H9 (cell line): Measurements from ENCODE around the gene DOHH. TPM values are rescaled to one million over a fixed set of nuclear protein-coding genes. Genes with fewer than 3 reads are reported as not detected.

Source experiments
- DNase-seq: peaks from one replicate; pipeline ENCODE4 v3.0.0-alpha.2; 2017
- H2AFZ ChIP-seq: one replicate; pipeline ENCODE4 v1.6.1; 2013; ENCODE audit warnings: mild to moderate bottlenecking, low read length, control low read depth, moderate library complexity
- H2AK5ac ChIP-seq: 2 replicates; pipeline ENCODE4 v1.6.1; 2013; ENCODE audit warnings: low read length, control low read depth, mixed read lengths; ENCODE audit not compliant: insufficient read length
- H2BK120ac ChIP-seq: one replicate; pipeline ENCODE4 v1.6.1; 2013; ENCODE audit warnings: low read depth, mild to moderate bottlenecking, low read length, control low read depth, inconsistent platforms; ENCODE audit not compliant: poor library complexity, severe bottlenecking
- H2BK12ac ChIP-seq: 2 replicates; pipeline ENCODE4 v1.6.1; 2013; ENCODE audit warnings: low read length, control low read depth, mixed read lengths, low read depth; ENCODE audit not compliant: insufficient read length
- H2BK15ac ChIP-seq: 2 replicates; pipeline ENCODE4 v1.6.1; 2013; ENCODE audit warnings: low read depth, low read length, control low read depth
- H2BK20ac ChIP-seq: one replicate; pipeline ENCODE4 v1.6.1; 2013; ENCODE audit warnings: low read depth, mild to moderate bottlenecking, low read length, control low read depth, inconsistent platforms; ENCODE audit not compliant: poor library complexity, severe bottlenecking
- H2BK5ac ChIP-seq: 2 replicates; pipeline ENCODE4 v1.6.1; 2013; ENCODE audit warnings: low read length, control low read depth, mixed read lengths; ENCODE audit not compliant: insufficient read length
- H3K14ac ChIP-seq: 2 replicates; pipeline ENCODE4 v1.6.1; 2013; ENCODE audit warnings: low read length, control low read depth; ENCODE audit not compliant: insufficient read depth
- H3K18ac ChIP-seq: 2 replicates; pipeline ENCODE4 v1.6.1; 2013; ENCODE audit warnings: low read depth, mild to moderate bottlenecking, mixed read lengths, low read length, control low read depth; ENCODE audit not compliant: insufficient read length
- H3K23ac ChIP-seq: 2 replicates; pipeline ENCODE4 v1.6.1; 2013; ENCODE audit warnings: low read length, control low read depth, mixed read lengths, low read depth; ENCODE audit not compliant: insufficient read length
- H3K23me2 ChIP-seq: 2 replicates; pipeline ENCODE4 v1.6.1; 2013; ENCODE audit warnings: low read depth, mild to moderate bottlenecking, mixed read lengths, low read length, control low read depth; ENCODE audit not compliant: insufficient read length, poor library complexity, severe bottlenecking
- H3K27ac ChIP-seq: 2 replicates; pipeline ENCODE4 v1.5.1; 2013; ENCODE audit warnings: low read length, control low read depth, mixed read lengths, low read depth; ENCODE audit not compliant: insufficient read length
- H3K27me3 ChIP-seq: 2 replicates; pipeline ENCODE4 v1.6.1; 2013; ENCODE audit warnings: low read length, control low read depth, inconsistent platforms; ENCODE audit not compliant: insufficient read depth
- H3K4ac ChIP-seq: 2 replicates; pipeline ENCODE4 v1.6.1; 2013; ENCODE audit warnings: low read depth, mild to moderate bottlenecking, control low read depth, inconsistent platforms, low read length, moderate library complexity
- H3K4me1 ChIP-seq: 2 replicates; pipeline ENCODE4 v1.6.1; 2013; ENCODE audit warnings: low read length, control low read depth, inconsistent platforms; ENCODE audit not compliant: insufficient read depth
- H3K4me2 ChIP-seq: 2 replicates; pipeline ENCODE4 v1.6.1; 2013; ENCODE audit warnings: low read length, control low read depth, mixed read lengths; ENCODE audit not compliant: insufficient read length, insufficient read depth
- H3K56ac ChIP-seq: 2 replicates; pipeline ENCODE4 v1.6.1; 2013; ENCODE audit warnings: low read depth, mild to moderate bottlenecking, mixed read lengths, low read length, control low read depth; ENCODE audit not compliant: insufficient read length
- H3K79me1 ChIP-seq: 2 replicates; pipeline ENCODE4 v1.6.1; 2013; ENCODE audit warnings: low read depth, mild to moderate bottlenecking, moderate library complexity, low read length, control low read depth, inconsistent platforms; ENCODE audit not compliant: insufficient read depth, poor library complexity, severe bottlenecking
- H3K79me2 ChIP-seq: 2 replicates; pipeline ENCODE4 v1.6.1; 2013; ENCODE audit warnings: low read length, control low read depth, inconsistent platforms; ENCODE audit not compliant: insufficient read depth
- H3K9ac ChIP-seq: 2 replicates; pipeline ENCODE4 v1.6.1; 2013; ENCODE audit warnings: low read length, control low read depth, mixed read lengths; ENCODE audit not compliant: insufficient read length; ENCODE audit errors: extremely low read depth
- H3K9me3 ChIP-seq: one replicate; pipeline ENCODE4 v1.6.1; 2013; ENCODE audit warnings: low read depth, low read length, inconsistent platforms; ENCODE audit not compliant: control insufficient read depth
- H3T11ph ChIP-seq: one replicate; pipeline ENCODE4 v1.6.1; 2013; ENCODE audit warnings: mild to moderate bottlenecking, low read length, control low read depth, inconsistent platforms
- H4K20me1 ChIP-seq: one replicate; pipeline ENCODE4 v1.6.1; 2013; ENCODE audit not compliant: control insufficient read depth, insufficient read length, insufficient read depth
- H4K5ac ChIP-seq: 2 replicates; pipeline ENCODE4 v1.6.1; 2013; ENCODE audit warnings: low read depth, mild to moderate bottlenecking, mixed read lengths, low read length, control low read depth; ENCODE audit not compliant: insufficient read length
- H4K8ac ChIP-seq: replicated peaks from 2 replicates; pipeline ENCODE4 v1.6.1; 2013; ENCODE audit warnings: low read length, control low read depth, mixed read lengths, low read depth; ENCODE audit not compliant: insufficient read length
- H4K91ac ChIP-seq: 2 replicates; pipeline ENCODE4 v1.6.1; 2013; ENCODE audit warnings: low read depth, mild to moderate bottlenecking, moderate library complexity, mixed read lengths, low read length, control low read depth; ENCODE audit not compliant: insufficient read length
- H3K27ac Mint-ChIP-seq, 3 experiments: 2 replicates in 2 of 3; 3 replicates in 1 of 3; pipeline ENCODE4 v1.8.0; 2020 to 2021; ENCODE audit warnings: mixed read lengths in 3 of 3, mild to moderate bottlenecking in 1 of 3, moderate library complexity in 1 of 3
- H3K27me3 Mint-ChIP-seq: 2 replicates; pipeline ENCODE4 v1.8.0; 2021; ENCODE audit warnings: low read depth, mild to moderate bottlenecking, moderate library complexity, mixed read lengths
- H3K36me3 Mint-ChIP-seq, 3 experiments: 2 replicates in 2 of 3; 3 replicates in 1 of 3; pipeline ENCODE4 v1.8.0; 2020 to 2021; ENCODE audit warnings: low read depth in 3 of 3, mixed read lengths in 3 of 3; ENCODE audit not compliant: insufficient read depth in 1 of 3
- H3K4me1 Mint-ChIP-seq, 2 experiments: 2 replicates each; pipeline ENCODE4 v1.8.0; 2020; ENCODE audit warnings: mixed read lengths in 2 of 2
- H3K4me3 Mint-ChIP-seq, 2 experiments: 2 replicates in 1 of 2; 3 replicates in 1 of 2; pipeline ENCODE4 v1.8.0; 2020 to 2021; ENCODE audit warnings: mild to moderate bottlenecking in 2 of 2, mixed read lengths in 2 of 2, moderate library complexity in 1 of 2
- H3K9me3 Mint-ChIP-seq, 2 experiments: 2 replicates in 1 of 2; 3 replicates in 1 of 2; pipeline ENCODE4 v1.8.0; 2020; ENCODE audit warnings: mild to moderate bottlenecking in 2 of 2, mixed read lengths in 2 of 2, moderate library complexity in 1 of 2
- WGBS: extraction: QIAGEN DNeasy Blood & Tissue Kit; methylation state at CpG from one replicate; pipeline ENCODE4 v1.1.7; 2013; ENCODE audit warnings: missing lambda C conversion rate, low lambda C conversion rate, mixed read lengths; ENCODE audit not compliant: insufficient read length; ENCODE audit errors: extremely low coverage; 5-methylcytosine and 5-hydroxymethylcytosine counted together
- total RNA-seq: library from RNA; stranded (reverse); gene quantifications from 2 replicates; pipeline ENCODE4 v1.2.1, GENCODE V29; 2021
- TF ChIP-seq, protein P1 (sequence below): fragments of 200-600 bp; sonication (generic); conservative IDR thresholded peaks from 3 replicates; pipeline ENCODE4 v1.8.0; 2021; ENCODE audit warnings: antibody characterized with exemption, mild to moderate bottlenecking

Gene DOHH
- total RNA-seq, 1 experiment from 2014 or later = 16.5 TPM

DNA sequence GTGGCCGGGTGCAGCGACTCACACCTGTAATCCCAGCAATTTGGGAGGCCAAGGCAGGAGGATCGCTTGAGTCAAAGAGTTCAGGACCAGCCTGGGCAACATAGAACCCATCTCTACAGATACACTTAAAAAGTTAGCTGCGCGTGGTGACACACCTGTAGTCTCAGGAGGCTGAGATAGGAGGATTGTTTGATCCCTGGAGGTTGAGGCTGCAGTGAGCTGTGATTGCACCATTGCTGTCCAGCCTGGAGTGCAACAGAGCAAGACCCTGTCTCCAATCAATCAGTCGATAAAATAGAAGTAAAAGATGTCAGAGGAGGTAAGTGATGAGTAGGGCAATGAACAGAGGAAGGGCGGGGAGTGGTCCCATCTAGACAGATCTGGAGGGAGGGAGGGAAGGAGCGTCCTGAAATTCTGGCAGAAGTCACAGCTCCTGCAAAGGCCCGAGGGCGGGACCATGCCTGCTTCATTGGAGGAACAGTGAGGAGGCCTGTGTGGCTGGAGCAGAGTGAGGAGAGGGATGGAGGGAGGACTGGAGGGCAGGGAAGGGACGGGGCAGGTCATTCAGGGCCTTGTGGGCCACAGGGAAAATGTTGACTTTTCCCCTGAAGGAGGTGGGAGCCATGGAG is 29.9 kb downstream of the DOHH start:
- Mint-ChIP-seq H3K27ac (no peak overlapping the region), H3K36me3 (peaks cover 0 to 4% (median 0%) of the 10 kb centered on the region in 3 experiments; a peak in 2 of 7 replicates), H3K9me3 (peaks cover 11 to 17% of the 10 kb centered on the region in 2 experiments), H3K4me1 (peaks cover under 1 to 3% of the 10 kb centered on the region in 2 experiments; a peak in 3 of 4 replicates), H3K27me3 (peaks cover 55% of the 10 kb centered on the region), H3K4me3 (no peak overlapping the region; a peak in 1 of 5 replicates)
- Histone ChIP-seq H4K91ac (no peak overlapping the region), H3K9me3 (no peaks in the 10 kb centered on the region), H3T11ph (no peak overlapping the region), H3K9ac (no peak overlapping the region), H4K5ac (no peak overlapping the region), H4K8ac (no peak overlapping the region), H3K79me2 (no peaks in the 10 kb centered on the region), H2AFZ (no peak overlapping the region), H2BK20ac (no peak overlapping the region), H3K4me2 (no peak overlapping the region), H3K79me1 (no peaks in the 10 kb centered on the region), H3K4me1 (no peaks in the 10 kb centered on the region), H3K27me3 (peaks cover 6% of the 10 kb centered on the region; the same call in 1 of the 2 replicates), H2BK15ac (no peak overlapping the region), H2BK5ac (no peak overlapping the region), H3K18ac (no peak overlapping the region), H3K4ac (no peak overlapping the region), H2BK120ac (no peak overlapping the region), H2AK5ac (no peak overlapping the region), H3K27ac (no peak overlapping the region), H3K14ac (no peak overlapping the region), H2BK12ac (no peak overlapping the region), H4K20me1 (no peaks in the 10 kb centered on the region), H3K56ac (no peak overlapping the region), H3K23ac (no peak overlapping the region), H3K23me2 (no peaks in the 10 kb centered on the region)
- DNase-seq = no peak
- TF ChIP-seq, protein P1, sequence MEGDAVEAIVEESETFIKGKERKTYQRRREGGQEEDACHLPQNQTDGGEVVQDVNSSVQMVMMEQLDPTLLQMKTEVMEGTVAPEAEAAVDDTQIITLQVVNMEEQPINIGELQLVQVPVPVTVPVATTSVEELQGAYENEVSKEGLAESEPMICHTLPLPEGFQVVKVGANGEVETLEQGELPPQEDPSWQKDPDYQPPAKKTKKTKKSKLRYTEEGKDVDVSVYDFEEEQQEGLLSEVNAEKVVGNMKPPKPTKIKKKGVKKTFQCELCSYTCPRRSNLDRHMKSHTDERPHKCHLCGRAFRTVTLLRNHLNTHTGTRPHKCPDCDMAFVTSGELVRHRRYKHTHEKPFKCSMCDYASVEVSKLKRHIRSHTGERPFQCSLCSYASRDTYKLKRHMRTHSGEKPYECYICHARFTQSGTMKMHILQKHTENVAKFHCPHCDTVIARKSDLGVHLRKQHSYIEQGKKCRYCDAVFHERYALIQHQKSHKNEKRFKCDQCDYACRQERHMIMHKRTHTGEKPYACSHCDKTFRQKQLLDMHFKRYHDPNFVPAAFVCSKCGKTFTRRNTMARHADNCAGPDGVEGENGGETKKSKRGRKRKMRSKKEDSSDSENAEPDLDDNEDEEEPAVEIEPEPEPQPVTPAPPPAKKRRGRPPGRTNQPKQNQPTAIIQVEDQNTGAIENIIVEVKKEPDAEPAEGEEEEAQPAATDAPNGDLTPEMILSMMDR = no peak
- no CpG with 5 or more reads among the region's 11 CpGs for WGBS
